HFFc6 (cell line): ENCODE measurements around the gene ERC2. TPM values are rescaled to one million over a fixed set of nuclear protein-coding genes. Genes with fewer than 3 reads are reported as not detected.

Experiments used
- DNase-seq: peaks from one replicate; pipeline ENCODE4 v3.0.0-alpha.2; 2018
- H3K27ac Mint-ChIP-seq: 2 replicates; pipeline ENCODE4 v1.8.0; 2020; ENCODE audit warnings: mild to moderate bottlenecking, mixed read lengths
- H3K27me3 Mint-ChIP-seq: 2 replicates; pipeline ENCODE4 v1.8.0; 2021; ENCODE audit warnings: mild to moderate bottlenecking, moderate library complexity, mixed read lengths; ENCODE audit not compliant: insufficient read depth
- H3K36me3 Mint-ChIP-seq: 2 replicates; pipeline ENCODE4 v1.8.0; 2021; ENCODE audit warnings: low read depth, mixed read lengths
- H3K4me1 Mint-ChIP-seq: 2 replicates; pipeline ENCODE4 v1.8.0; 2020; ENCODE audit warnings: low read depth, mixed read lengths
- H3K4me3 Mint-ChIP-seq: 2 replicates; pipeline ENCODE4 v1.8.0; 2020; ENCODE audit warnings: mild to moderate bottlenecking, moderate library complexity, mixed read lengths
- H3K9me3 Mint-ChIP-seq: 2 replicates; pipeline ENCODE4 v1.8.0; 2020; ENCODE audit warnings: mild to moderate bottlenecking, mixed read lengths
- CTCF ChIP-seq: fragments of 200-600 bp; sonication (generic); IDR thresholded peaks from 2 replicates; pipeline ENCODE4 v1.5.0; 2021; ENCODE audit warnings: antibody characterized with exemption, mild to moderate bottlenecking
- total RNA-seq, 6 experiments: library from RNA; stranded (reverse); fragmentation: NEBNext Ultra II Directional; extraction: Animal tissue kit (Norgen Biotek cat#: 25700); gene quantifications; 2 replicates in 1 of 6; 3 replicates in 5 of 6; pipeline ENCODE4 v1.2.3, GENCODE V29; 2021

The ERC2 gene
- total RNA-seq, 6 experiments from 2014 or later = 0.11 TPM; not detected in 5

- DNase-seq = no peak
- peaks cover 39% of the 10 kb centered on the region for H3K4me1 Mint-ChIP-seq
- H3K36me3 Mint-ChIP-seq = no peaks in the 10 kb centered on the region
- H3K4me3 Mint-ChIP-seq = no peak overlapping the region
- TF ChIP-seq CTCF = no peak; the same call in 1 of the 2 replicates
- no peak overlapping the region for H3K27ac Mint-ChIP-seq
- peaks cover 11% of the 10 kb centered on the region for H3K27me3 Mint-ChIP-seq
- no peaks in the 10 kb centered on the region for H3K9me3 Mint-ChIP-seq
These were observed 949.8 kb downstream of the ERC2 start for GRCh38 chr3:55518451-55518850.

- H3K27ac Mint-ChIP-seq = no peak overlapping the region
- TF ChIP-seq CTCF = no peak
- peaks cover 7% of the 10 kb centered on the region for H3K27me3 Mint-ChIP-seq
- H3K4me1 Mint-ChIP-seq = peaks cover 50% of the 10 kb centered on the region
- no peak for DNase-seq
- no peaks in the 10 kb centered on the region for H3K9me3 Mint-ChIP-seq
- H3K4me3 Mint-ChIP-seq = no peak overlapping the region
- H3K36me3 Mint-ChIP-seq = no peaks in the 10 kb centered on the region
These were observed 951.8 kb downstream of the ERC2 start for GRCh38 chr3:55516392-55517030.

- no peak overlapping the region for H3K4me3 Mint-ChIP-seq
- no peak for DNase-seq
- TF ChIP-seq CTCF = no peak
- peaks cover 49% of the 10 kb centered on the region for H3K4me1 Mint-ChIP-seq
- H3K27ac Mint-ChIP-seq = no peak overlapping the region
- no peaks in the 10 kb centered on the region for H3K9me3 Mint-ChIP-seq
- H3K27me3 Mint-ChIP-seq = peaks cover 7% of the 10 kb centered on the region
- H3K36me3 Mint-ChIP-seq = no peaks in the 10 kb centered on the region
These were observed 952.6 kb downstream of the ERC2 start for GRCh38 chr3:55515550-55516246.

GRCh38 chr3:55514962-55515361 lies 953.3 kb downstream of the ERC2 start:
- Mint-ChIP-seq H3K27ac (no peak overlapping the region), H3K27me3 (peaks cover 7% of the 10 kb centered on the region), H3K4me3 (no peak overlapping the region), H3K4me1 (peaks cover 49% of the 10 kb centered on the region), H3K9me3 (no peaks in the 10 kb centered on the region), H3K36me3 (no peaks in the 10 kb centered on the region)
- TF ChIP-seq CTCF = no peak
- DNase-seq = no peak

GRCh38 chr3:55512571-55513343 lies 955.5 kb downstream of the ERC2 start:
- H3K27ac Mint-ChIP-seq = peak overlapping the region; percentile 68
- H3K36me3 Mint-ChIP-seq = no peaks in the 10 kb centered on the region
- H3K27me3 Mint-ChIP-seq = peaks cover 9% of the 10 kb centered on the region
- no peak for TF ChIP-seq CTCF
- H3K9me3 Mint-ChIP-seq = no peaks in the 10 kb centered on the region
- peak overlapping the region; percentile 70 for H3K4me3 Mint-ChIP-seq
- no peak for DNase-seq
- peaks cover 35% of the 10 kb centered on the region for H3K4me1 Mint-ChIP-seq
